Esophagus squamous epithelium (tissue), 5 donors: ENCODE measurements around the gene DMBX1. TPM values are rescaled to one million over a fixed set of nuclear protein-coding genes. Genes with fewer than 3 reads are reported as not detected.

ENCODE experiments used
- DNase-seq: peaks from one replicate; lab custom pipeline; 2025; lab: John Stamatoyannopoulos, UW
- H3K27ac ChIP-seq, 4 donors: fragments of 200-600 bp; sonication (generic); one replicate each; pipeline ENCODE4 v1.5.1; 2016 to 2019; ENCODE audit warnings: mild to moderate bottlenecking in 1 of 4
- H3K27me3 ChIP-seq, 4 donors: fragments of 200-600 bp; sonication (generic); 1 replicate in 3 of 4; 2 replicates in 1 of 4; pipeline versions ENCODE4 v1.5.1 to v1.6.0; 2017 to 2021; ENCODE audit warnings: antibody characterized with exemption in 1 of 4
- H3K36me3 ChIP-seq, 3 donors: fragments of 200-600 bp; sonication (generic); one replicate each; pipeline ENCODE4 v1.5.1; 2016 to 2019
- H3K4me1 ChIP-seq, 3 donors: fragments of 200-600 bp; sonication (generic); one replicate each; pipeline ENCODE4 v1.5.1; 2017 to 2019
- H3K4me3 ChIP-seq, 4 donors: fragments of 200-600 bp; sonication (generic); 1 replicate in 3 of 4; 2 replicates in 1 of 4; pipeline ENCODE4 v1.5.1; 2016 to 2019; ENCODE audit warnings: mild to moderate bottlenecking in 2 of 4, moderate library complexity in 1 of 4
- H3K9me3 ChIP-seq, 3 donors: fragments of 200-600 bp; sonication (generic); one replicate each; pipeline ENCODE4 v1.5.1; 2016 to 2019
- CTCF ChIP-seq, 6 experiments: fragments of 450-650 bp in 4 of 6; fragments of 200-600 bp in 2 of 6; sonication (generic) in 2 of 6; IDR thresholded peaks; one replicate each; pipeline ENCODE4 v1.5.1; 2016 to 2019; ENCODE audit warnings: antibody characterized with exemption in 6 of 6, mild to moderate bottlenecking in 4 of 6, moderate library complexity in 4 of 6
- POLR2A ChIP-seq, 4 donors: fragments of 450-650 bp; IDR thresholded peaks; one replicate each; pipeline ENCODE4 v1.6.1; 2017; ENCODE audit warnings: antibody characterized with exemption in 4 of 4, mild to moderate bottlenecking in 4 of 4, moderate library complexity in 3 of 4
- WGBS, 2 donors: methylation state at CpG; one replicate each; pipeline ENCODE4 v1.1.5; 2018; 5-methylcytosine and 5-hydroxymethylcytosine counted together
- intact Hi-C: fragments of 100-400 bp; cut with DNase I; formaldehyde crosslinking; loops from one replicate; pipeline ENCODE4 v1.15.0; 2022
- total RNA-seq, 4 donors: library from RNA; depleted of rRNA; stranded (reverse); fragments of >200 nt; gene quantifications; one replicate each; pipeline ENCODE4 v1.1.0, GENCODE V29; 2016
- donor health status: DM: yes; HTN: yes; CAD: no.

DMBX1 gene
- total RNA-seq, 4 donors from 2014 or later = not detected

- H3K9me3 ChIP-seq = no peaks in the 10 kb centered on the region
- H3K27ac ChIP-seq = no peak overlapping the region
- no peak for DNase-seq
- H3K27me3 ChIP-seq = peaks cover 4 to 94% (median 11%) of the 10 kb centered on the region in 4 donors
- intact Hi-C loops = no loop called here
- TF ChIP-seq POLR2A (IDR thresholded peaks at IDR 0.05) = no peak
- TF ChIP-seq CTCF (IDR thresholded peaks at IDR 0.05) = no peak
- no peaks in the 10 kb centered on the region for H3K36me3 ChIP-seq
- no peak overlapping the region for H3K4me3 ChIP-seq
- peaks cover 0 to 6% (median 3%) of the 10 kb centered on the region in 3 donors for H3K4me1 ChIP-seq
- WGBS, 2 donors = 36 to 55% methylated on average over 4 of the region's 4 CpGs
These were observed 7.7 kb upstream of the DMBX1 start for GRCh38 chr1:46481961-46482360.

- peaks cover 0 to 6% (median 3%) of the 10 kb centered on the region in 3 donors for H3K4me1 ChIP-seq
- H3K27ac ChIP-seq = no peak overlapping the region
- H3K9me3 ChIP-seq = no peaks in the 10 kb centered on the region
- WGBS, 2 donors = 85 to 93% methylated on average over 10 to 11 of the region's 12 CpGs
- no peak for DNase-seq
- TF ChIP-seq POLR2A (IDR thresholded peaks at IDR 0.05) (no peak), CTCF (IDR thresholded peaks at IDR 0.05) (no peak)
- H3K27me3 ChIP-seq = peaks cover 6 to 97% (median 18%) of the 10 kb centered on the region in 4 donors
- intact Hi-C loops = no loop called here
- H3K4me3 ChIP-seq = no peak overlapping the region
- no peaks in the 10 kb centered on the region for H3K36me3 ChIP-seq
These were observed 6.0 kb upstream of the DMBX1 start for GRCh38 chr1:46483589-46483988.

DNA sequence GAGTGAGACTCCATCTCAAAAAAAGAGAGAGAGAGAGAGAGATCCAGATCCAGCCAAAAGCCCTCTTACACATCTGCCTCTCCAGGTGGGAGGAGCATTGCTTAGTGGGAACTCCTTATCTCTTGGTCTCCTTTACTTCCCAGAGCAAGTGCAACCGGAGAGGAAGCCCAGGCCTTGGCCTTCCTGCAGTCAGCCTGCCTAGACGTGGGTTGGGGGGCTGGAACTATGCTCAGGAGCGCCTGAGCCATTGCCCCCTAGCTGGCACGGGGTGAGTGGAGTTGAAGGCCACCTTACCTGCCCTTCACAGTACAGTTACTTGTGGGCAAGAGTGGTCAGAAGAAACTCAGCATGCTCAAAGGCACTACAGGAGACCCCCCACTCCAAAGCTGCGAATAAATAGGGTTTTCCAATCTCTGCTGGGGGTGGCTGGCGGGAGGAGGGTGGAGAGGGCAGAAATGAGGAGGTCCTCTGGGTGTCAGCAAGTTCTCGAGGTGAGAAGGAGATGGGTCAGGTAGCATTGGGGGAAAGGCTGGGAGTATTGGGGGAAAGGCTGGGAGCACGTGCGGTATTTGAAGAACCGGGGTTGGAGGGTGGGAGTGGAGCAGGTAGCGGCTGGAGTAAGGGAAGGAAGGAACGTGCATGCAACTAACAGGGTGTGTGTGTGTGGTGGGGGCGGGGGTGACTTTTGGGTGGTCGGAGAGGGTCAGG lies 4.7 kb upstream of the DMBX1 start:
- no peak for DNase-seq
- H3K27me3 ChIP-seq = peaks cover 17 to 97% (median 31%) of the 10 kb centered on the region in 4 donors
- no peaks in the 10 kb centered on the region for H3K9me3 ChIP-seq
- no peak overlapping the region for H3K27ac ChIP-seq
- 43% methylated on average over 10 to 11 of the region's 14 CpGs for WGBS, 2 donors
- TF ChIP-seq CTCF (IDR thresholded peaks at IDR 0.05) (no peak), POLR2A (IDR thresholded peaks at IDR 0.05) (no peak)
- H3K4me3 ChIP-seq = no peak overlapping the region
- H3K36me3 ChIP-seq = no peaks in the 10 kb centered on the region
- peaks cover 10 to 18% (median 15%) of the 10 kb centered on the region in 3 donors for H3K4me1 ChIP-seq
- intact Hi-C loops = no loop called here

DNA sequence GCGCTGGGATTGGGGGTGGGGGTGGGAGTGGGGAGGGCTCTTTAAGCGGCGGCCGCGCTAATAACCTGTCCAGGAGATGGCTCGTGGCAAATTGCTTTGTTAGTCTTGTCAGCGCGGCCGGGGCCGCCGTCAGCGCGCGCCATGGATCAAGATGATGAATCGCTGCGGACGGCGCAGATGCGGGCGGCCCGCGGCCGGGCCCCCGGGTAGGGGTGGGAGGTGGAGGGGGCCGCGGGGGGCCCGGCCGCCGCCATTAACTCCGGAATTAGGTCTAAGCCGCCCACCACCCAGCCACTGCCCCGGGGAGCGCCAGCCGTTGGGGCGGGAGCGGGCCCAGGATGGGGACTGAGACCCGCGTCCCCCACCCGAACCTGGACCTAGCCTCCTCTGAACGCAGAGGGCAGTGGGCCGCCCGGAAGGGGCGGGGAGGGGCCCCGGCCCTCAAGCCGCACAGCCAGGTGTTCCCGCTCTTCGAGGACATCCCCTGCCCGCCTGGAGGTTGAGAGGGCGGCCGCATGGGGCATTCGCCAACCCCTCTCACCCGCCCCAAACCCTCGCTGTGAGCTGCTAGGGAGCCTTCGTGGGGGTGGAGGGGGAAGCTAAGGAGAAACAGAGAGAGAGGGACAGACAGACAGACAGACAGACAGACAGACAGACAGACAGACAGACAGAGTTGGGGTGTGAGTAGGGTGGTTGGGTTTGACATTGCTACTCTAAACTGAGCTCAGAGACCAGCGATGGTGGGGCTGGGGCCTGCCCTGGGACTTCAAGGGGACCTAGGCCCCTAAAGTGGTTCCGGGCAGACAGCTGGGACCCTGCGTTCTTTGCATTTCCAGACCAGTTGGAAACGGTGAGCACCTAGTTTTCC lies 3.8 kb upstream of the DMBX1 start:
- no peaks in the 10 kb centered on the region for H3K9me3 ChIP-seq
- DNase-seq = no peak
- WGBS, 2 donors = 28 to 36% methylated on average over 8 to 22 of the region's 58 CpGs
- H3K27me3 ChIP-seq = peaks cover 23 to 99% (median 39%) of the 10 kb centered on the region in 4 donors
- no peaks in the 10 kb centered on the region for H3K36me3 ChIP-seq
- intact Hi-C loops = no loop called here
- H3K4me3 ChIP-seq = no peak overlapping the region
- no peak overlapping the region for H3K27ac ChIP-seq
- TF ChIP-seq CTCF (IDR thresholded peaks at IDR 0.05) (no peak), POLR2A (IDR thresholded peaks at IDR 0.05) (no peak)
- peaks cover 19 to 26% (median 23%) of the 10 kb centered on the region in 3 donors for H3K4me1 ChIP-seq
